ENCODE data around the gene CLIP1. TPM values are rescaled to one million over a fixed set of nuclear protein-coding genes. Genes with fewer than 3 reads are reported as not detected.
A peak's percentile ranks its signal among the peaks of the same experiment; 100 is the strongest.

The CLIP1 gene
- total RNA-seq (2021; ENCODE audit: unreplicated experiment) (42.9 TPM), Bru-seq, nascent RNA (percentile 81 among the genes with signal in this experiment), BruChase-seq, experiment 1, labeled RNA remaining after a 6-hour chase (percentile 83 among the genes with signal in this experiment), BruChase-seq, experiment 2, labeled RNA remaining after a 2-hour chase (percentile 74 among the genes with signal in this experiment)
- polyA plus RNA-seq (2012) = 24.7 and 27.4 TPM in 2 replicates
- long read RNA-seq, full-length matches to known transcripts = 8 of 78 reads
- long read RNA-seq, partial matches to known transcripts = 57 of 78 reads
- long read RNA-seq, other reads (novel, unspliced or antisense) = 13 of 78 reads

GRCh38 chr12:122421821-122422729 is at the start of gene CLIP1:
TSS of gene CLIP1 (minus strand) at chr12:122422669. CDS start at chr12:122380452, 42,217 bp downstream.
- Histone ChIP-seq H3K4me1 (ENCODE audit: control insufficient read depth in 1 of 2, insufficient read depth in 2 of 2, low read length in 2 of 2) (peaks cover 24 to 35% of the 10 kb centered on the region in 2 experiments), H3K27ac (ENCODE audit: low read depth, low read length) (peak within 1 kb of the TSS; percentile 95), H3K9me2 (ENCODE audit: insufficient read depth) (no peaks in the 10 kb centered on the region), H3K9me3 (ENCODE audit: control insufficient read depth in 1 of 2, insufficient read depth in 1 of 2, low read depth in 1 of 2, low read length in 2 of 2) (no peaks in the 10 kb centered on the region), H2AFZ (ENCODE audit: low read depth, low read length, poor library complexity, severe bottlenecking) (no peak within 1 kb of the TSS), H3K9ac (ENCODE audit: low read length) (peak within 1 kb of the TSS; percentile 82), H3K36me3 (ENCODE audit: control insufficient read depth in 1 of 2, insufficient read depth in 2 of 2, low read length in 2 of 2) (no peaks in the 10 kb centered on the region), H3K79me2 (ENCODE audit: insufficient read depth, low read length) (peaks cover 45% of the 10 kb centered on the region), H3K4me3 (replicated peaks in 1 of 2; ENCODE audit: low read depth in 1 of 2, low read length in 2 of 2) (peak within 1 kb of the TSS; percentile 77 to 85), H4K20me1 (ENCODE audit: insufficient read depth) (no peaks in the 10 kb centered on the region), H3K27me3 (ENCODE audit: insufficient read depth, low read length) (no peaks in the 10 kb centered on the region), H3K4me2 (ENCODE audit: low read length) (peak within 1 kb of the TSS; percentile 95)
- ChIA-PET CTCF (interaction anchor here (3.8 kb wide), 1 partner anchor 22 kb away, joined by 25 read pairs; no protein-coding TSS in a partner anchor), RAD21 (ENCODE audit: low non-redundant PET in 1 of 2, low total read pairs in 2 of 2, uncharacterized antibody in 2 of 2, unreplicated experiment in 2 of 2) (interaction anchor here in 1 of 2 experiments (0.5 kb wide), 1 partner anchor 19 kb away, joined by 3 read pairs; no protein-coding TSS in a partner anchor), POLR2A (interaction anchor here (1.3 to 4.4 kb wide), 2 partner anchors 23 to 43 kb away, joined by 3 to 21 read pairs; no protein-coding TSS in a partner anchor)
- ATAC-seq (peak; percentile 76), DNase-seq (ENCODE audit: low read depth, low spot score) (no peak)
- intact Hi-C loops (cut with micrococcal nuclease) = loop anchor here (1.0 kb wide), 1 partner anchor 22 kb away; no protein-coding TSS in a partner anchor
- no TSS peak for BruUV-seq (replicated peaks)
- TF ChIP-seq EGR1 (IDR thresholded peaks at IDR 0.05; ENCODE audit: low read depth) (no peak), POLR2A (IDR thresholded peaks at IDR 0.05; ENCODE audit: borderline replicate concordance, extremely low read depth, insufficient read depth, insufficient read length) (peak; percentile 28), CBX3 (IDR thresholded peaks at IDR 0.05; ENCODE audit: low read depth) (no peak), TCF7L2 (IDR thresholded peaks at IDR 0.05; ENCODE audit: borderline replicate concordance, extremely low read depth, insufficient read depth, insufficient read length) (no peak), RAD21 (IDR thresholded peaks at IDR 0.05; ENCODE audit: low read depth) (peak; percentile 51), CTCF (IDR thresholded peaks at IDR 0.05 in 2 of 3, conservative IDR thresholded peaks at IDR 0.05 in 1 of 3; ENCODE audit: borderline replicate concordance in 1 of 3, insufficient read depth in 1 of 3, low read depth in 2 of 3, low read length in 2 of 3) (0 out of 6 replicates have a peak, but pooled peaks have one; percentile 7 to 21 (median 20)), SRF (IDR thresholded peaks at IDR 0.05; ENCODE audit: low read depth) (no peak), JUND (IDR thresholded peaks at IDR 0.05) (no peak), MAX (IDR thresholded peaks at IDR 0.05) (peak; percentile 8; the same call in 1 of the 2 replicates), YY1 (IDR thresholded peaks at IDR 0.05; ENCODE audit: extremely low read depth, insufficient replicate concordance, low read depth, low read length) (no peak), FOSL1 (IDR thresholded peaks at IDR 0.05; ENCODE audit: low read depth) (no peak), ZFX (IDR thresholded peaks at IDR 0.05) (peak; percentile 90), ATF3 (IDR thresholded peaks at IDR 0.05) (no peak), SIN3A (IDR thresholded peaks at IDR 0.05; ENCODE audit: low read depth) (peak; percentile 59; the same call in 1 of the 2 replicates), ZNF274 (IDR thresholded peaks at IDR 0.05; ENCODE audit: low read depth, low read length) (no peak), REST (IDR thresholded peaks at IDR 0.05; ENCODE audit: low read depth) (no peak), POLR2AphosphoS5 (IDR thresholded peaks at IDR 0.05; ENCODE audit: low read depth, low read length) (peak; percentile 30), ELF1 (IDR thresholded peaks at IDR 0.05; ENCODE audit: borderline replicate concordance, low read depth) (no peak), EZH2phosphoT487 (IDR thresholded peaks at IDR 0.05; ENCODE audit: borderline replicate concordance) (no peak)

Data from HCT116 (cell line).